ENCODE measurements around the gene COPS7A. TPM values are rescaled to one million over a fixed set of nuclear protein-coding genes. Genes with fewer than 3 reads are reported as not detected.

Gene COPS7A, protein sequence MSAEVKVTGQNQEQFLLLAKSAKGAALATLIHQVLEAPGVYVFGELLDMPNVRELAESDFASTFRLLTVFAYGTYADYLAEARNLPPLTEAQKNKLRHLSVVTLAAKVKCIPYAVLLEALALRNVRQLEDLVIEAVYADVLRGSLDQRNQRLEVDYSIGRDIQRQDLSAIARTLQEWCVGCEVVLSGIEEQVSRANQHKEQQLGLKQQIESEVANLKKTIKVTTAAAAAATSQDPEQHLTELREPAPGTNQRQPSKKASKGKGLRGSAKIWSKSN
- total RNA-seq (2011; cell fraction: chromatin; rRNA removed; ENCODE audit: low replicate concordance) = 14.3 and 23.0 TPM in 2 replicates
- 18.7 and 22.1 TPM in 2 replicates for total RNA-seq (2011; cell fraction: nucleolus; rRNA removed)
- total RNA-seq (2011; cell fraction: nucleoplasm; rRNA removed) = 16.9 and 19.5 TPM in 2 replicates
- total RNA-seq (2014; rRNA removed) (24.2 and 26.9 TPM in 2 replicates), total RNA-seq (2014; rRNA removed; fragmentation: Illumina TruSeq; extraction: Trizol) (13.2 and 13.4 TPM in 2 replicates), total RNA-seq (2015; rRNA removed; fragmentation: Illumina TruSeq; extraction: Trizol) (20.6 and 25.0 TPM in 2 replicates), total RNA-seq (2021) (22.5 and 23.4 TPM in 2 replicates), polyA plus RNA-seq (2011; rRNA removed) (35.4 and 45.2 TPM in 2 replicates), polyA plus RNA-seq (2014; fragmentation: Illumina TruSeq; extraction: Trizol) (29.9 and 36.0 TPM in 2 replicates), polyA plus RNA-seq (2014; fragmentation: Nextera tagmentation; extraction: Ambion mirVana) (10 to 100 TPM; 12.7 to 24.3 TPM), polyA plus RNA-seq (2014; rRNA removed) (30.2 and 36.5 TPM in 2 replicates), polyA minus RNA-seq (2011; rRNA and poly(A)+ RNA removed) (9.8 and 11.4 TPM in 2 replicates), Bru-seq, nascent RNA (percentile 60 among the genes with signal in this experiment), BruChase-seq, experiment 1, labeled RNA remaining after a 2-hour chase (percentile 55 among the genes with signal in this experiment), BruChase-seq, experiment 2, labeled RNA remaining after a 6-hour chase (percentile 58 among the genes with signal in this experiment)
- 44.0 and 49.7 TPM in 2 replicates for polyA plus RNA-seq (2011; cell fraction: cytosol; rRNA removed)
- 61.4 and 63.0 TPM in 2 replicates for polyA plus RNA-seq (2011; cell fraction: nucleus; rRNA removed)
- polyA plus RNA-seq (2012) = 29.9 and 33.9 TPM in 2 replicates
- polyA minus RNA-seq (2011; cell fraction: cytosol; rRNA and poly(A)+ RNA removed) = 9.2 and 11.9 TPM in 2 replicates
- 6.1 and 6.9 TPM in 2 replicates for polyA minus RNA-seq (2011; cell fraction: nucleus; rRNA and poly(A)+ RNA removed)
- long read RNA-seq, experiment 1, transcript COPS7A-215 (8 exons, 2,127 nt) = major isoform, 40 of 106 reads
- long read RNA-seq, experiment 1, transcript COPS7A-201 (8 exons, 1,721 nt) = minor isoform, 12 of 106 reads
- long read RNA-seq, experiment 1, transcript COPS7A-204 (7 exons, 2,034 nt) = minor isoform, 14 of 106 reads
- long read RNA-seq, experiment 1, partial matches to known transcripts = 21 of 106 reads
- long read RNA-seq, experiment 1, other reads (novel, unspliced or antisense) = 9 of 106 reads
- long read RNA-seq, experiment 2, transcript COPS7A-215 (8 exons, 2,127 nt) = major isoform, 9 of 28 reads
- long read RNA-seq, experiment 2, transcript COPS7A-204 (7 exons, 2,034 nt) = minor isoform, 6 of 28 reads
- long read RNA-seq, experiment 2, partial matches to known transcripts = 5 of 28 reads
- long read RNA-seq, experiment 2, other reads (novel, unspliced or antisense) = 3 of 28 reads
- long read RNA-seq, experiment 3, transcript COPS7A-215 (8 exons, 2,127 nt) = major isoform, 9 of 23 reads
- long read RNA-seq, experiment 3, partial matches to known transcripts = 4 of 23 reads
- long read RNA-seq, experiment 3, other reads (novel, unspliced or antisense) = 2 of 23 reads

GRCh38 chr12:6723607-6724408 is at the start of gene COPS7A:
Gene COPS7A, plus strand, starts transcription at chr12:6724046. Its CDS starts 611 bp downstream, at chr12:6724657.
- WGBS (ENCODE audit: insufficient coverage, low coverage, missing lambda C conversion rate) = under 1% methylated on average over 36 of the region's 49 CpGs
- peak; percentile 98 for ATAC-seq
- DNase-seq (ENCODE audit: extremely low read depth in 1 of 4, low spot score in 3 of 4) = peak; percentile 94 to 97 (median 95)
- in situ Hi-C loops (cut with MboI) (no loop called here), intact Hi-C loops (cut with micrococcal nuclease) (loop anchor here (5.0 kb wide), 1 partner anchor 37 kb away; the partner anchor contains the start of gene ZNF384)
- Histone ChIP-seq H3K9me3 (replicated peaks; ENCODE audit: control insufficient read depth, insufficient read depth, low read depth, low read length) (no peaks in the 10 kb centered on the region), H3K27ac (ENCODE audit: extremely low read depth, low read depth, low read length) (peak within 1 kb of the TSS; percentile 88), H3K27me3 (ENCODE audit: control insufficient read depth in 2 of 2, insufficient read depth in 2 of 2, low read length in 2 of 2) (no peaks in the 10 kb centered on the region), H3K9ac (ENCODE audit: insufficient read depth in 1 of 2, low read depth in 2 of 2, low read length in 2 of 2) (peak within 1 kb of the TSS; percentile 88 to 90), H3K4me2 (ENCODE audit: insufficient read depth, low read length) (peak within 1 kb of the TSS; percentile 93), H4K20me1 (replicated peaks; ENCODE audit: control insufficient read depth, insufficient read depth, low read length) (no peaks in the 10 kb centered on the region), H3K36me3 (ENCODE audit: control insufficient read depth, insufficient read depth, low read length) (peaks cover 8% of the 10 kb centered on the region; the same call in 2 of the 3 replicates), H3K9me1 (ENCODE audit: control insufficient read depth, insufficient read depth, low read length) (no peaks in the 10 kb centered on the region), H3K4me3 (peak within 1 kb of the TSS; percentile 54), H3K79me2 (ENCODE audit: control insufficient read depth, insufficient read depth, low read length) (peaks cover 13% of the 10 kb centered on the region), H2AFZ (ENCODE audit: low read depth, low read length) (peak within 1 kb of the TSS; percentile 84), H3K4me1 (replicated peaks in 1 of 2; ENCODE audit: control insufficient read depth in 2 of 2, insufficient read depth in 2 of 2, low read length in 2 of 2) (peaks cover 10 to 25% of the 10 kb centered on the region in 2 experiments; a peak in 4 of 5 replicates)
- FAIRE-seq = peak; percentile 98
- CTCF ChIA-PET (ENCODE audit: low intra/inter-chr PET ratio) = no interaction called here
- no TSS peak for BruUV-seq (replicated peaks)
- POLR2A ChIA-PET = interaction anchor here (0.6 to 2.9 kb wide), 20 partner anchors 9 to 149 kb away, joined by 3 to 12 read pairs (median 4); partner anchors contain the start of genes CDCA3, P3H3, SPSB2 and USP5
- no peak for TF ChIP-seq RBM14 (IDR thresholded peaks at IDR 0.05; ENCODE audit: borderline replicate concordance, insufficient read depth, low read depth, low read length)
- peak; percentile 68 for TF ChIP-seq SUPT5H (IDR thresholded peaks at IDR 0.05)
- TF ChIP-seq HDAC1 (IDR thresholded peaks at IDR 0.05) = peak in 1 of 2 experiments; percentile 81; a peak in 2 of 4 replicates
- 0 out of 2 replicates have a peak, but pooled peaks have one; percentile 10 for TF ChIP-seq TRIM28 (IDR thresholded peaks at IDR 0.05)
- no peak for TF ChIP-seq ASH1L (IDR thresholded peaks at IDR 0.05; ENCODE audit: borderline replicate concordance, low read depth, partially characterized antibody)
- TF ChIP-seq MEF2D (tag; conservative IDR thresholded peaks at IDR 0.05; ENCODE audit: low read depth) = no peak
- TF ChIP-seq CXXC5 (CRISPR knock-in tag; IDR thresholded peaks at IDR 0.05) = peak; percentile 93
- no peak for TF ChIP-seq HDAC3 (IDR thresholded peaks at IDR 0.05; ENCODE audit: borderline replicate concordance, partially characterized antibody)

All from K562 (cell line).